Retinal pigment epithelial cell (primary cell): ENCODE data around the gene OSGEP.
A peak's percentile ranks its signal among the peaks of the same experiment; 100 is the strongest.
"Not testable (repeated sequence)": the region's sequence is repeated elsewhere in the genome, so short reads cannot be mapped to it uniquely, and the experiment has no call there.

ENCODE experiments used
- DNase-seq: peaks from one replicate; pipeline ENCODE4 v3.0.0-alpha.2; 2010; ENCODE audit warnings: low read depth
- H3K4me3 ChIP-seq: 2 replicates; pipeline ENCODE4 v1.5.1; 2011; ENCODE audit warnings: mild to moderate bottlenecking, low read length, control low read depth, moderate library complexity
- CTCF ChIP-seq: conservative IDR thresholded peaks from 2 replicates; pipeline ENCODE4 v1.5.1; 2011; ENCODE audit warnings: low read depth, low read length, control low read depth, inconsistent platforms

Gene OSGEP

DNA sequence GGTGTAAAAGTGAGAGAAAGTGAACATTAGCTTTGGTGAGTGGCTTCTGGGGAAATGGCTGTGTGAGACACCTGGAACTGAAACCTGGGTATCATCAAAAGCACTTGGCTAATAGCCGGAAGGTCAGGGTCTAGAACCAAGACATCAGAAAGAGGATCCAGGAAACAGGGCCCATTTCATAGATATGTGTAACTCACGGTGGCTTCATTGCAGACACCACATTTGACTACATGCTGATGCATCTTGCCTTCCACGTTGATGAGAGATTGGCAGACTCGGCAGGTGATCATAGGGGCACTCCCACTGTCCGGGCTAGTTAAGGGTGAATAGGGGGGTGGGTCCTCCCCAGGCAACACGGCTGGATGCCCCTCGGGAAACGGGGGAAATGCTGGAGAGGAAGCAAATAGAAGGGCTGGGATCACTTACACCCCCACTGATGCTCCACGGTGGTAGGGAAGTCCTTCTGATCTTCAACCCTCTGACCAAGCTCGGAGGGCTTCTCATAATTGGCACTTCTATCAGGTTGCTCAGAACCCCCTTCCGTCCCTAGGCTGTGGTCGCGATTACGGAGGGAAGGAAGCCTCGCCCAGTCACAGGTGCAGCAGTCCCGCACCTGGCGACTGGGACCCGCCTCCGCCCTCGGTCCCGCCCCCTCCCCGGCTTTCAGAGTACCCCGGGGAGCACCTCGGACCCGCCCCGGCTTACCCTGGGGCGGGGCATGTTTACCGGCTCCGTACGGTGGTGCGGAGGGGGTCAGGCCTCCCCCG, 6.0 kb upstream of the OSGEP start:
- DNase-seq = no peak
- TF ChIP-seq CTCF = no peak
- H3K4me3 ChIP-seq = peak overlapping the region; percentile 86

- no peak for TF ChIP-seq CTCF
- DNase-seq = no peak
- H3K4me3 ChIP-seq = no peak overlapping the region
Measured at GRCh38 chr14:20458031-20458789, 3.6 kb upstream of the OSGEP start.

GRCh38 chr14:20456971-20457370, 2.4 kb upstream of the OSGEP start:
- H3K4me3 ChIP-seq = peak overlapping the region; percentile 92
- no peak for DNase-seq
- no peak for TF ChIP-seq CTCF

DNA sequence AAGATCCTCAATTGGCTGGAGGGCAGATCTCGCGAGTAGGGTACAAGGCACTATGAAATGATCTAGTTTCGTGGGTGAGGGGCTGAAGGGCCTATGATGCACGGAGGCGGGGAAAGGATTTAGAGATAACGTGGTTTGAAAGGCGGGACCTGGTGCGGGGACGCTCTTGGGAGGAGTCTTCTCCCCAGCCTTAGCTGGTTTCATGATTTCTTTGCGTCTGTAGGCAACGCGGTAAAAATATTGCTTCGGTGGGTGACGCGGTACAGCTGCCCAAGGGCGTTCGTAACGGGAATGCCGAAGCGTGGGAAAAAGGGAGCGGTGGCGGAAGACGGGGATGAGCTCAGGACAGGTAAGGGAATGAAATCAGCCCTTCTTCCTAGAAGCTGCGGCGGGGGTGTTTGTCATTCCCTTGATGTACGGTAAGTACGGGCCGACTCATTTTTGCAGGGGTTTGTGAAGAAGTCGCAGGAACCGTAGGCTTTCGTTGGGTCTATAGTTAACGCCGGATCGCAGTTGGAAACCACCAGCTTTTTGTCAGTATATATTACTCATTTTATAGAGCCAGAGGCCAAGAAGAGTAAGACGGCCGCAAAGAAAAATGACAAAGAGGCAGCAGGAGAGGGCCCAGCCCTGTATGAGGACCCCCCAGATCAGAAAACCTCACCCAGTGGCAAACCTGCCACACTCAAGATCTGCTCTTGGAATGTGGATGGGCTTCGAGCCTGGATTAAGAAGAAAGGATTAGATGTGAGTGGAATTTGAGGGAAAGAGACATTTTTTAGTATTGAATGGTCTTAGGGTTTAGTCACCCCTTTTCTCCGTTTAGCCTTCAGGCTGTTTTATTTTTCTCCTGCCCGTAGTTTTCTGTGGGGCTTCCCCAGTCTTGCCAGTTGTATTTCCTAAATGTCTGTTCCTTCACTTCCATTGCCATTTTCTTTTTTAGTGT, 1.0 kb upstream of the OSGEP start:
- H3K4me3 ChIP-seq = peak overlapping the region; percentile 92
- TF ChIP-seq CTCF = no peak
- DNase-seq = peak; percentile 80

- H3K4me3 ChIP-seq, DNase-seq: not testable (repeated sequence)
Measured at GRCh38 chr14:20452831-20453230, 1.8 kb downstream of the OSGEP start.

- H3K4me3 ChIP-seq = no peak overlapping the region
- no peak for DNase-seq
- TF ChIP-seq CTCF = no peak
Measured at GRCh38 chr14:20446889-20447288, 7.7 kb downstream of the OSGEP start.

- not testable (repeated sequence) for H3K4me3 ChIP-seq, DNase-seq
Measured at GRCh38 chr14:20443650-20444049, 11.0 kb downstream of the OSGEP start.
